Measurements from ENCODE around the gene NCOA3.
"Not testable (repeated sequence)": the region's sequence is repeated elsewhere in the genome, so short reads cannot be mapped to it uniquely, and the experiment has no call there.

NCOA3 gene

DNA sequence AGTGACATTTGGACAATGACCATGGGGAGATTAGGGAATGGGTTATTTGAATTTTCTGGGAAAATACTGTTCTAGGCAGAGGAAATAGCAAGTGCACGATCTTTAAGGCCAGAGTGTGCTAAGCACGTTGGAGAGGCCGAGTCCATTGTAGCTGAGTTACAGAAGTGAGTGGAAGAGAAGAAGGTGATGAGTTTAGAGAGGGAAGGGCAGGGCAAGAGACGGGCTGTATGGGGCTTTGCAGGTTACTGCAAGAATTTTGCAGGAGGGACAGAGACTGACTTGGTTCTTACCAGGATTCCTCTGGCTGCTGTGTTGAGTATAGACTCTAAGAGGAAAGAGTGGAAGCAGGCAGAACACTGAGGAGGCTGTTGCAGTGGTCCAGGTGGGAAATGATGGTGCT, 1.1 kb upstream of the NCOA3 start:
- no peak for DNase-seq (ENCODE audit: low spot score)
- TF ChIP-seq, protein P1, sequence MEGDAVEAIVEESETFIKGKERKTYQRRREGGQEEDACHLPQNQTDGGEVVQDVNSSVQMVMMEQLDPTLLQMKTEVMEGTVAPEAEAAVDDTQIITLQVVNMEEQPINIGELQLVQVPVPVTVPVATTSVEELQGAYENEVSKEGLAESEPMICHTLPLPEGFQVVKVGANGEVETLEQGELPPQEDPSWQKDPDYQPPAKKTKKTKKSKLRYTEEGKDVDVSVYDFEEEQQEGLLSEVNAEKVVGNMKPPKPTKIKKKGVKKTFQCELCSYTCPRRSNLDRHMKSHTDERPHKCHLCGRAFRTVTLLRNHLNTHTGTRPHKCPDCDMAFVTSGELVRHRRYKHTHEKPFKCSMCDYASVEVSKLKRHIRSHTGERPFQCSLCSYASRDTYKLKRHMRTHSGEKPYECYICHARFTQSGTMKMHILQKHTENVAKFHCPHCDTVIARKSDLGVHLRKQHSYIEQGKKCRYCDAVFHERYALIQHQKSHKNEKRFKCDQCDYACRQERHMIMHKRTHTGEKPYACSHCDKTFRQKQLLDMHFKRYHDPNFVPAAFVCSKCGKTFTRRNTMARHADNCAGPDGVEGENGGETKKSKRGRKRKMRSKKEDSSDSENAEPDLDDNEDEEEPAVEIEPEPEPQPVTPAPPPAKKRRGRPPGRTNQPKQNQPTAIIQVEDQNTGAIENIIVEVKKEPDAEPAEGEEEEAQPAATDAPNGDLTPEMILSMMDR (IDR thresholded peaks at IDR 0.05; ENCODE audit: extremely low read depth, insufficient read depth, missing control alignments) = no peak
- in situ Hi-C loops (cut with MboI; ENCODE audit: low pct_unique_long_range_greater_than_20kb, low sequenced_read_pairs, unreplicated experiment) = no loop called here

DNA sequence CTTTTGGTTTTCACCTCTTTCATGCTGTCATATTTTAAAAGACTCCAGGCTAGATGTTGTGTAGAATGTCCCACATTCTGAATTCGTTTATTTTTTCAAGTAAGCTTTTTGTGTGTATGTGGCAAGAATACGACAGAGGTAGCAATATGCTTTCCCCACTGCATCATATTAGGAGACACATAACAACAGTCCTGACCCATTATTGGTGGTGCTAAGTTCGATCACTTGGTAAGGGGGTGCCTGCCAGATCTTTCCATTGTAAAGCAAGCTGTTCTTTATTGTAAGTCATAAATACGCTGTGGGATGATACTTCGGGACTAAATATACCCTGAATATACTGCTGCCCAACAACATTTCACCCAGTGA, 588 bp upstream of the NCOA3 start:
- in situ Hi-C loops (cut with MboI; ENCODE audit: low pct_unique_long_range_greater_than_20kb, low sequenced_read_pairs, unreplicated experiment) = no loop called here
- DNase-seq (ENCODE audit: low spot score) = no peak
- TF ChIP-seq, protein P1 (IDR thresholded peaks at IDR 0.05; ENCODE audit: extremely low read depth, insufficient read depth, missing control alignments) = no peak

DNA sequence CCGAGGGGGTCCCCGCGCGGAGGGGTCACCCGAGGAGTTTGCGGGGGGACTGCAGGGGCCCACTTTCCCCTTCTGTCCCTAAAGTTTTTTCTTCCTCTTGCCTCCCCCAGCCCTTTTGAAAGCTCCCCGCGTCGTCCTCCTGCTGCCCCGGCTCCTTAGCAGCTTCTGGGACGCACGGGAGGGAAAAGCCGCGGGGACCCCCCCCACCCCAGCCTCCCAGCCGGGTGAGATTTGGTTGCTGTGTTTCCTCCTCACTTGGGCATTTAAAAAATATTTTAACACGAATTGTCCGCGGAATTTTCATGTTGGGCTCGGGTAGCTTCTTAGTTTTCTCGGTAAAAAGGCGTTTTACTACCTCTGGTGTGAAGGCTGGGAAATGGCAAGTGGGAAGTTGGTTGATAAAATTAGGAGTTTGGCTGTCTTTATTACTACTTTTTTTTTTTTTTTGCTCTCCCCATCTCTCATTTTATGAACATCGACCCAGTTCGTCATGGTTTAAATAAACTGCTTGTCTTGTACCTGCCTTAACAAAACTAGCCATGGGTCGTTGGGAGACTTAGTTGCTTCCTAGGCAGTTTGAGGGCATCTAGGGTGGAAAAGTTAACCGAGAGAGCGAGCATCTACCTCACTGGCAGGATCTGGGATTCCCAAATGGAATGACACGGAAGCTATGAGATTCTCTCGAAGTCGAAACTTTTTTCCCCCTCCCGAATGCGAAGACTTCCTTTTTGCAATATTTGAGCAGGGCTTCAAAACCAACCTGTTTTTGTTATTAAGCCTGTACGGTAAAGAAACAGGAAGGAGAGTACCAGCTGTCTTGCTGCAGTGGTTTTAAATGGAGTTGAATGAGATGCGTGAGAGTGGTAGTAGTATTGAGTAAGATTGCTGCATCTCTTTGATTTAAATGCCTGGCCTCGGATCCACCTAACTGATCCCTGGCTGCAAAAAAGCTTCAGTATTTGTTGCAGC, 868 bp downstream of the NCOA3 start:
- peak; percentile 47 for DNase-seq (ENCODE audit: low spot score)
- TF ChIP-seq, protein P1 (IDR thresholded peaks at IDR 0.05; ENCODE audit: extremely low read depth, insufficient read depth, missing control alignments) = no peak
- in situ Hi-C loops (cut with MboI; ENCODE audit: low pct_unique_long_range_greater_than_20kb, low sequenced_read_pairs, unreplicated experiment) = no loop called here

DNA sequence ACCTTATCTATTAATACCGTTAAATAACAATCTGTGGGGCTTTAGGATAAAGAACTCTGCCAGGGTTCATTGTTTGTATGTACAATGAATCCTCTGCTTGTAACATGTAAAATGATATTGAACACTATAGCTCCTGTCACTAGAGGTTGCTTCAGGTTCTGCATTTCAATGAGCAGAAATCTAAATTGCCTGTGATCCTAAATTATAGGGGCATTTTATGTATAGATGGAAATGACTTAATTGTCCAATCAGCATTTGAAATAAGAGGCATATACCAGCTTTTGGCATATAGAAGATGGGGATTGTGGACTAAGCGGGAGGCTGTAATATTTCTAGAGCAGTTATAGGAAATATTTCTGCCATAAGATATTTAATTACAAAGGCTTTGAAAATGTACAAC, 2.0 kb downstream of the NCOA3 start:
- in situ Hi-C loops (cut with MboI; ENCODE audit: low pct_unique_long_range_greater_than_20kb, low sequenced_read_pairs, unreplicated experiment) = no loop called here
- TF ChIP-seq, protein P1 (IDR thresholded peaks at IDR 0.05; ENCODE audit: extremely low read depth, insufficient read depth, missing control alignments) = no peak
- no peak for DNase-seq (ENCODE audit: low spot score)

DNA sequence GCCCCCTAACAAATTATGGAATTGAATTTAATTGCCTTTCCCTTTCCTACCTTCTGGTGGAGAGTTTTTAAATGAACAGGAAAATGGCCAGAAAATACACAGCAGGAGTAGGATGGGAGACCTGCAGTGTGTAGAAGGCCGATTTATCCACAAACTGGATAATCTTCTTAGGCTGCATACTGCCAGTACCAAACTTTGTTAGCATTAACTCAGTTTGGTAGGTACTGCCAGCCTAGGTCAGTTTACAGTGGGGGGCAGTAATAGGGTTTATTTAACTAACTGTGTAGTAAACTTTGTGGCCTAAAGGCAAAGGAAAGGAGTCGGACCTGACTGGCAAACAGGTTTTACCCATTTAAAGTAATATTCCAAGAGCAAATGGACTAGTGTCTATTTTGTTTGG, 4.6 kb downstream of the NCOA3 start:
- in situ Hi-C loops (cut with MboI; ENCODE audit: low pct_unique_long_range_greater_than_20kb, low sequenced_read_pairs, unreplicated experiment) = no loop called here
- TF ChIP-seq, protein P1 (IDR thresholded peaks at IDR 0.05; ENCODE audit: extremely low read depth, insufficient read depth, missing control alignments) = no peak
- no peak for DNase-seq (ENCODE audit: low spot score)

DNA sequence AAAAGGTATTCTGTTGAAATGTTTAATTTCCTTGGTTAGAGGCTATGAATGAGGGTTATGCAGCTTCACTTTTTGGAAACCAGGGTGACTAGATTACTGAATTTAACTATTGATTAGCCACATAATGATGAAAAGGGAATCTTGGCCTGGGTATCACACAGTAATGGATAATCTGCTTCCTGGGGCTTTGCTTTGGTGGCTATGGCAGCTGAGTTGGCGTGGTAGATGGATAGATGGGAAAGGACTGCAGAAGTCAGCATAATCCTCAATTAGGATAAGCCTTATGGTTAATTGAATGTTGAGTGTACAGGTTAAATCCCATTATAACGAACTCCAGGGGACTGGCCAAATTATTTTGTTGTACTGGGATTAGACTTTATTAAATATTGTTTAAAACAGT, 5.2 kb downstream of the NCOA3 start:
- TF ChIP-seq, protein P1 (IDR thresholded peaks at IDR 0.05; ENCODE audit: extremely low read depth, insufficient read depth, missing control alignments) = no peak
- in situ Hi-C loops (cut with MboI; ENCODE audit: low pct_unique_long_range_greater_than_20kb, low sequenced_read_pairs, unreplicated experiment) = no loop called here
- no peak for DNase-seq (ENCODE audit: low spot score)

DNA sequence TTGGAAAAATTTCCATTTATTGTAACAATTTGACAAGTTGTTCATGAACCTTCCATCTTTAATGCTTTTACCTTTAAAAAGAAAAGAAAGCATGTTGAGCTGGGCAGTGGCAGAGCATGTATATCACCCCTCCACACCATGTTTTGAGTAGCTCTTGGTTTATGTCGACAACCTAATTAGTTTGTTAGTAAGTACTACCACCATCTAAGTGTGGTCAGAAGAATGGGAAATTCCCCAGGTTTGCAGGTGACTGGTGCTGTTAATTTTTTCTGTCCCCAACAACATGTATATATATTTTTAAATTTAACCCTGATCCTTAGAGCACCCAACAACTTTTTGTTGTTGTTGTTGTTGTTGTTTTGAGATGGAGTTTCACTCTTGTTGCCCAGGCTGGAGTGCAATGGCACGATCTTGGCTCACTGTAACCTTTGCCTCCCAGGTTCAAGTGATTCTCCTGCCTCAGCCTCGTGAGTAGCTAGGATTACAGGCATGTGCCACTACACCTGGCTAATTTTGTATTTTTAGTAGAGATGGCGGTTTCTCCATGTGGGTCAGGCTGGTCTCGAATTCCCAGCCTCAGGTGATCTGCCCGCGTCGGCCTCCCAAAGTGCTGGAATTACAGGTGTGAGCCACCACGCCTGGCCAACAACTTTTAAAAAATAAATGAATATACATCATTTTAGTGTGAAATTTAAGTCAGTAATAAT, 5.7 kb downstream of the NCOA3 start:
- in situ Hi-C loops (cut with MboI; ENCODE audit: low pct_unique_long_range_greater_than_20kb, low sequenced_read_pairs, unreplicated experiment) = not testable (repeated sequence)
- peak; percentile 56 for DNase-seq (ENCODE audit: low spot score)

Data from GM13977 (cell line).